ENCODE data around the gene SPATA13.

GRCh38 chr13:24339937-24340607, 179.6 kb downstream of the SPATA13 start:
- TF ChIP-seq CTCF (conservative IDR thresholded peaks at IDR 0.05) (no peak), EZH2 (IDR thresholded peaks at IDR 0.05; ENCODE audit: low read depth) (no peak)

All from PC-9 (cell line).